Activated T-helper 1 cell treated with anti-CD3 and anti-CD28 coated beads, Interleukin-12 subunit alpha, Interleukin-12 subunit beta, Interleukin-2, Interleukin-4 antibody, amounts not matched to agents 30 ng/mL and 10 ng/mL and 1 ng/mL, durations not matched to agents 14 hours and 24 hours and 36 hours (primary cell): ENCODE data around the gene RARA. TPM values are rescaled to one million over a fixed set of nuclear protein-coding genes. Genes with fewer than 3 reads are reported as not detected.

Experiments used
- DNase-seq: peaks from one replicate; pipeline ENCODE4 v3.0.0; 2021; ENCODE audit warnings: low spot score
- H3K27ac Mint-ChIP-seq: one replicate; pipeline ENCODE4 v1.8.0; 2021; ENCODE audit warnings: mild to moderate bottlenecking, mixed read lengths
- H3K27me3 Mint-ChIP-seq: one replicate; pipeline ENCODE4 v1.8.0; 2022; ENCODE audit warnings: mild to moderate bottlenecking, moderate library complexity, mixed read lengths; ENCODE audit not compliant: insufficient read depth
- H3K36me3 Mint-ChIP-seq: one replicate; pipeline ENCODE4 v1.8.0; 2021; ENCODE audit warnings: low read depth, mixed read lengths
- H3K4me1 Mint-ChIP-seq: one replicate; pipeline ENCODE4 v1.8.0; 2021; ENCODE audit warnings: low read depth, mixed read lengths
- H3K4me3 Mint-ChIP-seq: one replicate; pipeline ENCODE4 v1.8.0; 2021; ENCODE audit warnings: mild to moderate bottlenecking, moderate library complexity, mixed read lengths
- H3K9me3 Mint-ChIP-seq: one replicate; pipeline ENCODE4 v1.8.0; 2021; ENCODE audit warnings: mixed read lengths
- intact Hi-C: fragments of 100-400 bp; cut with micrococcal nuclease; formaldehyde crosslinking; loops from one replicate; pipeline ENCODE4 v1.15.1; 2024
- total RNA-seq: library from RNA; stranded (reverse); gene quantifications from 2 replicates; pipeline ENCODE4 v1.2.3, GENCODE V29; 2022

Gene RARA
- 19.3 and 19.9 TPM in 2 replicates for total RNA-seq

DNA sequence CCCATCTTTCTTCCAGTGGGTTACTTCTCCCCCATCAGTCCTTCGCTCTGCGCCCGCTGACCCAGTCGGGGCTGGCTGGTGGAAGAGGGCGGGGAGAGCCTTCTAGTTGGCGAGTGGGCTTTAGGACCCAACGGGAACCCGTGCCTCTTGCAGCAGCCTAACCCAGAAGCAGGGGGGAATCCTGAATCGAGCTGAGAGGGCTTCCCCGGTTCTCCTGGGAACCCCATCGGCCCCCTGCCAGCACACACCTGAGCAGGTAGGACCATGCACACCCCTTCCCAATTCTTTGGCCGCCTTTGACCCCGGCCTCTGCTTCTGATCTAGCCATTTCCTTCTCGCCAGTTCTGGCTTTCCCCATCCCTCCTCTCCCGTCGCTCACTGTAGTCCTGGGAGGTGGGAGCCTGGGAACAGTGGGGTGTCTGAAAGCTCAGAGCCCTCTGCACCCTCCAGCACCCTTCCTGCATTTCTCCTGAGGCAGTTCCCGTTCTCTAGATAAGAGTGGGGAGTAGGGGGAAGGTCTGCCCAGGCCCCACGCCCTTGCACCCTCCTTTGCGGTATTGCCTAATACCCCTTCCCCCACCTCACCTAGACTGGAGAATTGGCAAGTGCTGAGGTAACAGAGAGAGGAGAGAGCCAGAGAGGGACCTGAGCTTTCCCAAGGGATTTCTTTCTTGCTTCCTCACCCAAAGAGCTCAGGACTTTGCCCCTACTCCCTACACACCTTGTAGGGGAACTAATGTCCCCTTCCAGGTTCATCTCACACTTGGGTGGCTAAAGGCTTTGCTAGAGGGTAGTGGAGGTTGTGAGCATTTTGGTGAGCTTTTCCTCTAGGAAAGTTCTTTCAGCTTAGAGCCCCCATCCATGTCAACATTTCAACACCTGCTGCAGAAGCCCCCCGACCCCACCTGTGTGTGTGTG lies at the start of gene RARA:
TSS of gene RARA (plus strand) at position 150 of the 918 bp plus-strand sequence. CDS start 22,039 bp downstream, outside the sequence.
- Mint-ChIP-seq H3K36me3 (peaks cover under 1% of the 10 kb centered on the region), H3K27ac (no peak within 1 kb of the TSS), H3K4me1 (peaks cover 12% of the 10 kb centered on the region), H3K9me3 (no peaks in the 10 kb centered on the region), H3K4me3 (no peak within 1 kb of the TSS), H3K27me3 (no peaks in the 10 kb centered on the region)
- DNase-seq = no peak
- intact Hi-C loops = no loop called here

DNA sequence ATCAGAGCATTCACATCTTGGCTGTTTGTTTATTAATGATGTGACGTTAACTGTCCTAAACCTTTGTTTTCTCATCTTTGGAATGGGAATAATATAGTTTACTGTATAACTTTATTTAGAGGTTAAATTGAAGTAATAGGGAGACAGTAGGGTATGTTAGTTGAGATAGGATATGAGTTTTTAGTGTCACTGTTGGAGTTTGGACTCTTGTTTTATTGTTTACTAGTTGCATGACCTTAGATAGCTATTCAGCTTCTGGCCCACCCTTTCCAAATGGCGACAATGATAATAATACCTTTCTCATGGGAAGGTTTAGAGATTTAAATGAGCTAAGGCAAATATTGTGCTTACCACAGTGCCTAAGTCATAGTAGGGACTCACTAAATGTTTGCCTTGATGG lies 49.5 kb upstream of the RARA start:
- DNase-seq = no peak

DNA sequence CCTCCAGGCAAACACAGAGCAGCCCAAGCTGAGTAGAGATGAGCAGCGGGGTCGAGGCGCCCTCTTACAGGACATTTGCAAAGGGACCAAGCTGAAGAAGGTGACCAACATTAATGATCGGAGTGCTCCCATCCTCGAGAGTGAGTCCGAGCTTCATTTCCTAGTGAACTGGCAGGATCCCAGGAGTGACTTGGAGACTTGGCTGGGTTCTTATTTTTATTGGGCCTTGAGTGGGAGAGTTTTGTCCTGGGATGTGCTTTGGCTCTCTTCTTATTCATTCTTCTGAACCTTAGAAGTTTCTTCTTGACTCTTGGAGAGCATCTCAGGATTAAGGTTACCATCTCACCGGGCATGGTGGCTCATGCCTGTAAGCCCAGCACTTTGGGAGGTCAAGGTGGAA lies 48.5 kb upstream of the RARA start:
- Mint-ChIP-seq H3K27ac (no peak overlapping the region), H3K4me3 (no peak overlapping the region), H3K9me3 (no peaks in the 10 kb centered on the region), H3K27me3 (no peaks in the 10 kb centered on the region), H3K4me1 (peaks cover 9% of the 10 kb centered on the region), H3K36me3 (peaks cover 29% of the 10 kb centered on the region)
- no peak for DNase-seq
- intact Hi-C loops = no loop called here

More for the DNA sequence above, 49.5 kb upstream of the RARA start:
- intact Hi-C loops = no loop called here
- Mint-ChIP-seq H3K4me1 (peaks cover 9% of the 10 kb centered on the region), H3K9me3 (no peaks in the 10 kb centered on the region), H3K36me3 (peaks cover 25% of the 10 kb centered on the region), H3K4me3 (no peak overlapping the region), H3K27me3 (no peaks in the 10 kb centered on the region), H3K27ac (no peak overlapping the region)

DNA sequence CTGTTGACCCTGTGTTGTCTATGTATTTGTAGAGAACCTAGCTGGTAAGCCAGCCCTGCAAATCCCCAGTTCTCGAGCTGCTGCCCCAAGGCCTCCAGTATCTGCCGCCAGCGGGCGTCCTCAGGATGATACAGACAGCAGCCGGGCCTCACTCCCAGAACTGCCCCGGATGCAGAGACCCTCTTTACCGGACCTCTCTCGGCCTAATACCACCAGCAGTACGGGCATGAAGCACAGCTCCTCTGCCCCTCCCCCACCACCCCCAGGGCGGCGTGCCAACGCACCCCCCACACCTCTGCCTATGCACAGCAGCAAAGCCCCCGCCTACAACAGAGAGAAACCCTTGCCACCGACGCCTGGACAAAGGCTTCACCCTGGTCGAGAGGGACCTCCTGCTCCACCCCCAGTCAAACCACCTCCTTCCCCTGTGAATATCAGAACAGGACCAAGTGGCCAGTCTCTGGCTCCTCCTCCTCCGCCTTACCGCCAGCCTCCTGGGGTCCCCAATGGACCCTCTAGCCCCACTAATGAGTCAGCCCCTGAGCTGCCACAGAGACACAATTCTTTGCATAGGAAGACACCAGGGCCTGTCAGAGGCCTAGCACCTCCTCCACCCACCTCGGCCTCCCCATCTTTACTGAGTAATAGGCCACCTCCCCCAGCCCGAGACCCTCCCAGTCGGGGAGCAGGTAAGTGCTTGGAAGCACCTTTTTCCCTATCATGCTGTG lies 44.4 kb upstream of the RARA start:
- Mint-ChIP-seq H3K4me3 (no peak overlapping the region), H3K36me3 (peaks cover 14% of the 10 kb centered on the region), H3K9me3 (no peaks in the 10 kb centered on the region), H3K4me1 (peaks cover 9% of the 10 kb centered on the region), H3K27me3 (no peaks in the 10 kb centered on the region), H3K27ac (no peak overlapping the region)
- no peak for DNase-seq
- intact Hi-C loops = no loop called here

DNA sequence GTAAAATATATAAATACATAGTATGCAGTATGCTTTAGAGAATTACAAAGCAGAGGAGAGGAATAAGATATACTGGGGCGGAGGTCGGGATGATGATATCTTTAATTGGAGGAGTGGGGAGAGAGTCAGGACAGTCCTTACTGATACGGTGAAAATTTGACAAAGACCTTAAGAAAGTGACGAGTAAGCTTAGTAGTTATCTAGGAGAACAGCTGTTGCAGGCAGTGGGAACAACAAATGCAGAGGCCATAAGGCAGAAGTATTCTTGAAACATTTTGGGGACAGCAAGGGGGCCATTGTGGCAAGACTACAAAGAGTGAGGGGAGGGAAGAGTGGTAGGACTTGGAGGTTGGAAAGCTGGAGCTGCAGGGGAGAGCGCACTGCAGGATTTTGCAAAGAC lies 43.6 kb upstream of the RARA start:
- peaks cover 9% of the 10 kb centered on the region for H3K4me1 Mint-ChIP-seq
- H3K27ac Mint-ChIP-seq = no peak overlapping the region
- no peak overlapping the region for H3K4me3 Mint-ChIP-seq
- intact Hi-C loops = no loop called here
- no peak for DNase-seq
- no peaks in the 10 kb centered on the region for H3K9me3 Mint-ChIP-seq
- H3K27me3 Mint-ChIP-seq = no peaks in the 10 kb centered on the region
- H3K36me3 Mint-ChIP-seq = peaks cover 14% of the 10 kb centered on the region

DNA sequence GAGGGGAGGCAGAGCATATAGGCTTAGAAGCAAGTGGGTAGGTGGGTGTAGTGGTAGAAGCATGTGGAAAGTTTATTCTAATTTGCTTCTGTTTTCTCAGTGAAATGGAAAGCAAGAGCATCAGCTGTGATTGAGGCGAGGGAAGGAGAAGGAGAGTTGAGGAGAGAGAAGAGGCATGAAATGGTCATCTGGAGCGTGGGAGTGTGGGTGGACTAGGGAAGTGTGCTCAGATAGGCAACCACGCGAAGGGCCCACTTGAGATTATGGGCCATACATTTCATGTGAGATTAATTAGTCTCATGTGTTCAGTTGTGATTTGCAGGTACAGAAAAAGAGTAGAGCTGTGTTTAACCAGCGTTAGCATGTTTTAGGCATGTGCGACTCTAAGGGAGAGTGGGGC lies 42.1 kb upstream of the RARA start:
- H3K36me3 Mint-ChIP-seq = peaks cover 17% of the 10 kb centered on the region
- H3K27me3 Mint-ChIP-seq = no peaks in the 10 kb centered on the region
- no peak overlapping the region for H3K27ac Mint-ChIP-seq
- intact Hi-C loops = no loop called here
- no peaks in the 10 kb centered on the region for H3K9me3 Mint-ChIP-seq
- H3K4me3 Mint-ChIP-seq = no peak overlapping the region
- H3K4me1 Mint-ChIP-seq = peaks cover 9% of the 10 kb centered on the region
- no peak for DNase-seq

DNA sequence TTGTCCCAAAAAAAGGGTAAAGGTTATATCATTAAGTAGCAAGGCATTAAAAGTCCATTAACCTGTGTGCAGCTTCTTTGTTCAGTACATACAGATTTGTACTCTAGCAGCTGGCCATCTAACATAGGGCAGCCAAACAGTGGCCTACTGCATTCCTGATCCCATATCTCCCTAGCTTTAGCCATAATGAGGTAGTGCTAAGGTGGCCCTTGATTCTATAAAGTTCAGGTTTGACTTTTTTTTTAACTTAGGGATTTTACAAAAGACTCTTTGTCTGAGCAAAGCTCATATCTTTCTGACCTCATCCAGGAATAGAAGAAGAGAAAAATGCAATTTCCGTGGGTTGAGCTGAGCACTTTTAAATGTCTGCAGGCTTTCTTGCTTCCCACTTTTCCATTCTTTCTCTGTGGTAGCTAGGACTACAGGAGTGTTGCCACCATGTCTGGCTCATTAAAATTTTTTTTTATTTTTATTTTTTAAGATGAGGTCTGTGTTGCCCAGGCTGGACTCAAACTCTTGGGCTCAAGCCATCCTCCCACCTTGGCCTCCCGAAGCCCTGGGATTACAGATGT lies 40.8 kb upstream of the RARA start:
- Mint-ChIP-seq H3K36me3 (peaks cover 19% of the 10 kb centered on the region), H3K4me3 (no peak overlapping the region)
- intact Hi-C loops = no loop called here

DNA sequence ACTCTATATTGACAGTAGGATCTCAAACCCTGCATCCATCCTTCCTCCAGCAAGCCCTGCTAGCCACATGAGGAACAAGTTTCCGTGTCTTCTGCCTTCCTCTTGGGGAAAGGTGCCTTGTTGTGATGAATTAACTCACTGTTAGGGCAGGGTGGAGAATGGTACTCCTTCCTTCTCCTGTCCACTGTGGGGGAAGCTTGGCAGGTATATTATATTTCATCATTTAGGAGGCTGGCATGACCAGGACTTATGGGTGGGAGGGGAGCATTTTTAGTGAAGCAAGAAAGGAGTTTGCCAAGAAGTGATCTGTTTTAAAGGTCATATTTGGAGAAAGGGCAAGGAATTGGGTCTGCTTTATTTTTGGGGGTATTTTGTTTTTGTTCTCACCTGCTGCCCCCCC lies 30.6 kb upstream of the RARA start:
- DNase-seq = no peak
- H3K4me1 Mint-ChIP-seq = peaks cover 26% of the 10 kb centered on the region
- H3K27me3 Mint-ChIP-seq = no peaks in the 10 kb centered on the region
- intact Hi-C loops = no loop called here
- no peak overlapping the region for H3K4me3 Mint-ChIP-seq
- no peaks in the 10 kb centered on the region for H3K9me3 Mint-ChIP-seq
- H3K36me3 Mint-ChIP-seq = peaks cover 57% of the 10 kb centered on the region
- peak overlapping the region; percentile 0 for H3K27ac Mint-ChIP-seq

More for the DNA sequence above, 40.8 kb upstream of the RARA start:
- Mint-ChIP-seq H3K27me3 (no peaks in the 10 kb centered on the region), H3K9me3 (no peaks in the 10 kb centered on the region), H3K27ac (no peak overlapping the region), H3K4me1 (no peaks in the 10 kb centered on the region)
- no peak for DNase-seq

DNA sequence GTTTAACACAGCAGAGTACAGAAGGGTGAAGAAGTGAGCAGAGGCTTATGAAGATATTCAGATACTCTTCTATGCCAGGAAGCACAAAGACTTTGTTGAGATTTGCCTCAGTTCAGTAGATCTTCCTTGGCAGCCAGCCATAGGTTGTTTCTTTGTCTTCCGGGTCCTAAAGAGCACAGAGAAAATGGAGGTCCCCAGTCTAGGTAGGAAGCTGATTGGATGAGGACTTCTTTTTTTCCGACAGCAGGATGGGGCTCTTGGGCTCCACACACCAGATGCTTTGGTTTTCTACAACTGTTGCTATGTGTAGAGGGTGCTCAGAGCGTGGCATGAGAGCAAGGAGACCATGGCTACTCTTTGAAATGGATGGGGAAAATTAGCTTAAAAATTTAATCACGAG lies 29.6 kb upstream of the RARA start:
- peaks cover 57% of the 10 kb centered on the region for H3K36me3 Mint-ChIP-seq
- no peak for DNase-seq
- H3K4me3 Mint-ChIP-seq = no peak overlapping the region
- no peaks in the 10 kb centered on the region for H3K27me3 Mint-ChIP-seq
- intact Hi-C loops = no loop called here
- peaks cover 35% of the 10 kb centered on the region for H3K4me1 Mint-ChIP-seq
- H3K27ac Mint-ChIP-seq = no peak overlapping the region
- H3K9me3 Mint-ChIP-seq = no peaks in the 10 kb centered on the region

DNA sequence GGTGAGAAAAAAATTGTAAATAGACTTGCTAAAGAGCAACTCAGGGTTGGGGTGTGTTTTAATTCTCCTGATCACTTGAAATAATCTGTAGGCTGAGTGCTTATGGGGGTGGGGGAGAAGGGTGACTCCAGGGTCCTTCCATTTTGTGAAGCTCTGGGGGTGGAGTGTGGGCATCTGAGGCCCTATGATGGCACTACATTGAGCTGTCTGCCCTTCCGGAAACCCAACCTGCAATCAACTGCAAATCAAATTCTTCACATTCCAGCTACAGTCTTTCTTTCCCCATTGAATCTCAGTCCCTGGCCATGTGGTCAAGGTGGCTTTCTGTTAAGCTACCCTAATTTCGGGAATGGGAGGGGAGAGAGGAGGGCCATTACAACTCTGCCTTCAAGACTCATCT lies 27.3 kb upstream of the RARA start:
- peaks cover 45% of the 10 kb centered on the region for H3K36me3 Mint-ChIP-seq

DNA sequence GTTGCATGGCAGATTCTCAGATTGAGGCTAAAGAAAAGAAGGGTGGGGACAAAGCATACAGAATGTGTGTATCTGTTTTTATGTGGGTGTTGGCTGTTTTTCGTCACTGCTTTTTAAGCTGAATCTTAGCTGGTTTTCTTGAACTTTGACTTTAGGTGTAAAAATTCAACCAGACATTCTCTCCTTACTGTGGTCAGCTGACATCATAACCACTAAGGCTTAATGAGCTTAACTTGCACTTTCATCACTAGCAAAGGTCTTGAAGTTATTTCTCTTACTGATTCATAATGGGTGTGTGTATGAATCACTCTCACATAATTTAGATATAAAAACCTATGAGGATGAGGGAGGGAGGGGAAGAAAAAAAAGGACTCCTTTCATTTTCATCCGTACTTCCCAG lies 25.3 kb upstream of the RARA start:
- peak overlapping the region; percentile 88 for H3K27ac Mint-ChIP-seq
- no peaks in the 10 kb centered on the region for H3K27me3 Mint-ChIP-seq
- peaks cover 34% of the 10 kb centered on the region for H3K4me1 Mint-ChIP-seq
- H3K36me3 Mint-ChIP-seq = peaks cover 38% of the 10 kb centered on the region
- H3K4me3 Mint-ChIP-seq = peak overlapping the region; percentile 34
- peak; percentile 10 for DNase-seq
- intact Hi-C loops = no loop called here
- no peaks in the 10 kb centered on the region for H3K9me3 Mint-ChIP-seq

More for the DNA sequence above, 27.3 kb upstream of the RARA start:
- Mint-ChIP-seq H3K4me1 (peaks cover 35% of the 10 kb centered on the region), H3K27me3 (no peaks in the 10 kb centered on the region), H3K9me3 (no peaks in the 10 kb centered on the region), H3K27ac (peak overlapping the region; percentile 7), H3K4me3 (no peak overlapping the region)
- intact Hi-C loops = no loop called here
- DNase-seq = no peak

DNA sequence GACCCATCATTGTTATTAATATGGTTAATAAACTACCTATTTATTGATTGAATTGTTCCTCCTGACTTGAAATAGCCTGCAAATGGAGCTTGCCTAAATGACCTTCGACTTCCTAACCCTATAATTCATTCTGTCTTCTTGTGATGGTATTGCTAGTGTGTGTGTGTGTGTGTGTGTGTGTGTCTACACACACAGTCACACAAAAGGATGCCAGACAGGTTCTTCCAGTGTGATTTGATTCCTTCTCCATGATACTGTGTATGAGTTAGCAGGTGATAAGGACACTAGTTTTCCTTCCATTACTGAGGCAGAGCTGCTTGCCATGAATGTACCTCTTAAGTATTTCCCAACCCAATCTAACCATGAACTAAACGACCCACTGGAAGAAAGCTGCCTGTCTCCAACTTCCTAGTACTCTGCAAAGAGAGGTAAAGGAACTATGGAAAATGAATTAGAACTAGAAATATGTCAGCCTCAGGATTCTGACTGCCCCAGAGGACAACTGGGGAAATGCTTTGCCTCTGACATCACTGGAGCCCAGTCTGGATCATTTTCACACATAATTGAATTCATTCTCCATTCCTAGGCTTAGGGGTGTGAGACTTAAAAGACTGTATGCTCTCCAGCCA lies 24.8 kb upstream of the RARA start:
- Mint-ChIP-seq H3K4me1 (peaks cover 35% of the 10 kb centered on the region), H3K27me3 (no peaks in the 10 kb centered on the region), H3K9me3 (no peaks in the 10 kb centered on the region), H3K36me3 (peaks cover 33% of the 10 kb centered on the region), H3K27ac (peak overlapping the region; percentile 68), H3K4me3 (peak overlapping the region; percentile 19)
- intact Hi-C loops = no loop called here
- no peak for DNase-seq
